WTC11 (cell line): ENCODE results near the gene GRM5. TPM values are rescaled to one million over a fixed set of nuclear protein-coding genes. Genes with fewer than 3 reads are reported as not detected.
A peak's percentile ranks its signal among the peaks of the same experiment; 100 is the strongest.
"Not testable (repeated sequence)": the region's sequence is repeated elsewhere in the genome, so short reads cannot be mapped to it uniquely, and the experiment has no call there.

Source experiments
- ATAC-seq: fragments of 200-7000 bp; cut with Tn5 transposase; 2 replicates; pipeline ENCODE4 v1.10.0; 2021; ENCODE audit warnings: mild to moderate bottlenecking, moderate library complexity
- Bru-seq: library from RNA; stranded (reverse); fragments of 400-500 nt; gene quantifications from one replicate; lab custom pipeline; 2021; lab: Mats Ljungman, UMichigan
- CTCF ChIA-PET: fragments of 300-600 bp; sonication (Branson Sonifier 250); formaldehyde crosslinking; loops from one replicate; lab custom pipeline; 2021; ENCODE audit warnings: antibody characterized with exemption; lab: Charles Lee
- POLR2A ChIA-PET: fragments of 350-600 bp; sonication (Branson Sonifier 250); formaldehyde crosslinking; loops from one replicate; lab custom pipeline; 2021; ENCODE audit warnings: antibody characterized with exemption; lab: Charles Lee
- DNase-seq: peaks from one replicate; pipeline ENCODE4 v3.0.0; 2021; ENCODE audit warnings: low spot score
- H3K27ac Mint-ChIP-seq: 2 replicates; pipeline ENCODE4 v1.8.0; 2021; ENCODE audit warnings: mixed read lengths
- H3K27me3 Mint-ChIP-seq: 2 replicates; pipeline ENCODE4 v1.8.0; 2021; ENCODE audit warnings: low read depth, mild to moderate bottlenecking, moderate library complexity, mixed read lengths
- H3K36me3 Mint-ChIP-seq: 2 replicates; pipeline ENCODE4 v1.8.0; 2021; ENCODE audit warnings: mixed read lengths
- H3K4me1 Mint-ChIP-seq: 2 replicates; pipeline ENCODE4 v1.8.0; 2022; ENCODE audit warnings: mixed read lengths
- H3K4me3 Mint-ChIP-seq: 2 replicates; pipeline ENCODE4 v1.8.0; 2021; ENCODE audit warnings: mild to moderate bottlenecking, moderate library complexity, mixed read lengths
- H3K9me3 Mint-ChIP-seq: 2 replicates; pipeline ENCODE4 v1.8.0; 2021; ENCODE audit warnings: mixed read lengths
- CREM ChIP-seq: sonication (generic); formaldehyde crosslinking; IDR thresholded peaks from 2 replicates; pipeline ENCODE4 v1.8.1; 2022; ENCODE audit warnings: mild to moderate bottlenecking, missing genetic modification reagents, moderate library complexity
- ELF4 ChIP-seq: sonication (generic); formaldehyde crosslinking; IDR thresholded peaks from 2 replicates; pipeline ENCODE4 v1.8.1; 2022; ENCODE audit warnings: low read depth, mild to moderate bottlenecking, moderate library complexity, missing genetic modification reagents
- ETV6 ChIP-seq: sonication (generic); formaldehyde crosslinking; IDR thresholded peaks from 2 replicates; pipeline ENCODE4 v1.8.1; 2022; ENCODE audit warnings: mild to moderate bottlenecking, missing genetic modification reagents
- FOXP1 ChIP-seq: sonication (generic); formaldehyde crosslinking; IDR thresholded peaks from 2 replicates; pipeline ENCODE4 v1.8.0; 2022; ENCODE audit warnings: missing genetic modification reagents, mild to moderate bottlenecking, moderate library complexity, borderline replicate concordance
- MYBL2 ChIP-seq: sonication (generic); formaldehyde crosslinking; IDR thresholded peaks from 2 replicates; pipeline ENCODE4 v1.8.1; 2023; ENCODE audit warnings: mild to moderate bottlenecking, moderate library complexity, missing genetic modification reagents
- TEAD1 ChIP-seq: sonication (generic); formaldehyde crosslinking; IDR thresholded peaks from 2 replicates; pipeline ENCODE4 v1.8.0; 2022; ENCODE audit warnings: mild to moderate bottlenecking, missing genetic modification reagents
- TP53 ChIP-seq: sonication (generic); formaldehyde crosslinking; IDR thresholded peaks from 2 replicates; pipeline ENCODE4 v1.8.1; 2023; ENCODE audit warnings: mild to moderate bottlenecking, missing genetic modification reagents
- ZNF138 ChIP-seq: sonication (generic); formaldehyde crosslinking; conservative IDR thresholded peaks from 2 replicates; pipeline ENCODE4 v1.8.1; 2022; ENCODE audit warnings: mild to moderate bottlenecking, moderate library complexity, missing genetic modification reagents
- long read RNA-seq, 3 experiments: library from RNA in 1 of 3; library from capped mRNA in 1 of 3; library from polyadenylated mRNA in 1 of 3; unstranded in 2 of 3; stranded (forward) in 1 of 3; transcript quantifications; one replicate each; pipeline ENCODE4 v2.0.0, GENCODE V29; 2021
- total RNA-seq: library from RNA; stranded (reverse); gene quantifications from 3 replicates; pipeline ENCODE4 v1.2.3, GENCODE V29; 2021
- TF ChIP-seq, protein P1 (sequence below): sonication (generic); formaldehyde crosslinking; IDR thresholded peaks from 2 replicates; pipeline ENCODE4 v1.8.0; 2022; ENCODE audit warnings: mild to moderate bottlenecking, missing genetic modification reagents
- TF ChIP-seq, protein P2 (sequence below): sonication (generic); formaldehyde crosslinking; IDR thresholded peaks from 2 replicates; pipeline ENCODE4 v1.8.1; 2022; ENCODE audit warnings: low read depth, mild to moderate bottlenecking, moderate library complexity, missing genetic modification reagents, borderline replicate concordance
- TF ChIP-seq, protein P3 (sequence below): sonication (generic); formaldehyde crosslinking; IDR thresholded peaks from 2 replicates; pipeline ENCODE4 v1.8.0; 2023; ENCODE audit warnings: mild to moderate bottlenecking, missing genetic modification reagents
- TF ChIP-seq, protein P4 (sequence below): sonication (generic); formaldehyde crosslinking; IDR thresholded peaks from 2 replicates; pipeline ENCODE4 v1.8.0; 2022; ENCODE audit warnings: mild to moderate bottlenecking, missing genetic modification reagents
- TF ChIP-seq, protein P5 (sequence below): sonication (generic); formaldehyde crosslinking; IDR thresholded peaks from 2 replicates; pipeline ENCODE4 v1.8.0; 2022; ENCODE audit warnings: mild to moderate bottlenecking, missing genetic modification reagents
- TF ChIP-seq, protein P6 (sequence below): sonication (generic); formaldehyde crosslinking; IDR thresholded peaks from 2 replicates; pipeline ENCODE4 v1.8.0; 2022; ENCODE audit warnings: mild to moderate bottlenecking, missing genetic modification reagents
- TF ChIP-seq, protein P7 (sequence below): fragments of 250-450 bp; sonication (Bioruptor Pico); IDR thresholded peaks from 2 replicates; pipeline ENCODE4 v1.8.0; 2021; ENCODE audit warnings: mild to moderate bottlenecking
- TF ChIP-seq, protein P8 (sequence below): sonication (generic); formaldehyde crosslinking; IDR thresholded peaks from 2 replicates; pipeline ENCODE4 v1.8.1; 2022; ENCODE audit warnings: missing genetic modification reagents, borderline replicate concordance
- TF ChIP-seq, protein P9 (sequence below): sonication (generic); formaldehyde crosslinking; IDR thresholded peaks from 2 replicates; pipeline ENCODE4 v1.8.1; 2022; ENCODE audit warnings: mild to moderate bottlenecking, moderate library complexity, missing genetic modification reagents
- TF ChIP-seq, protein P10 (sequence below): sonication (generic); formaldehyde crosslinking; IDR thresholded peaks from 2 replicates; pipeline ENCODE4 v1.8.0; 2023; ENCODE audit warnings: missing genetic modification reagents, mild to moderate bottlenecking, borderline replicate concordance

Gene GRM5
- total RNA-seq: 0.11 to 0.13 TPM (median 0.11 TPM) in 3 replicates
- percentile 8 among the genes with signal in this experiment for Bru-seq, nascent RNA
- long read RNA-seq, experiment 1, partial matches to known transcripts: 0 of 1 reads
- long read RNA-seq, experiment 1, other reads (novel, unspliced or antisense): 1 of 1 reads
- long read RNA-seq, experiment 2: 0 reads
- long read RNA-seq, experiment 3: 0 reads

DNA sequence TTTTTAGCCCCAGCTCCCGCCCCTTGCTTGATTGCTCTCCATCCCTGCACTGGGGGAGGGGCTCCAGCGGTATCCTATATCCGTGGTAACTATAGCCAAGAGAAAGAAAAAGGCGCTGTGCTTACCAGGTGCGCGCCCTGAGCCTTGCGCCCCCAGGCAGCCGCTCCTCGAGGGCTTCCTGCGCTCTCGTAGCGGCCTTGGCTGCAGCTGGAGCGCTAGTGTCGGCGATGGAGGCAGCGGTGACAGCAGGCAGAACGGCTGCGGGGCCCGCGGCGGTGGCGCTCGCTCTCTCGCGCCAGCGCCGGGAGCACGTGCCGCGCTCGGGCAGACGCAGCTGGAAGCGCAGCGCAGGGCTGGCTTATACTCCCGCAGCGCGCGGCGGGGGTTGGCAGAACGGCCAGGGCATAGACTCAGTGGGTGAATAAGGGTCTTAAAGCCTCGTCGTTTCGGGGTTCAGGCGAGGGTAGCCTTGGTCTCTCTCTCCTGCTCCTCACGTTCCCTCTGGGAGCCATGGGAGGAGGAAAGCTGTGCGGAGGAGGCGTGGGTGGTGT is at the start of gene GRM5:
TSS of gene GRM5 (minus strand) at position 332 of the 551 bp plus-strand sequence. CDS start 18,110 bp downstream, outside the sequence.
- H3K27ac Mint-ChIP-seq, POLR2A ChIA-PET, H3K9me3 Mint-ChIP-seq, H3K36me3 Mint-ChIP-seq, CTCF ChIA-PET: not testable (repeated sequence)
- peak; percentile 79 for ATAC-seq
- Mint-ChIP-seq H3K4me3 (peak within 1 kb of the TSS; percentile 67), H3K4me1 (peaks cover 28% of the 10 kb centered on the region), H3K27me3 (peaks cover 65% of the 10 kb centered on the region)
- DNase-seq: peak; percentile 73
- TF ChIP-seq, protein P1, sequence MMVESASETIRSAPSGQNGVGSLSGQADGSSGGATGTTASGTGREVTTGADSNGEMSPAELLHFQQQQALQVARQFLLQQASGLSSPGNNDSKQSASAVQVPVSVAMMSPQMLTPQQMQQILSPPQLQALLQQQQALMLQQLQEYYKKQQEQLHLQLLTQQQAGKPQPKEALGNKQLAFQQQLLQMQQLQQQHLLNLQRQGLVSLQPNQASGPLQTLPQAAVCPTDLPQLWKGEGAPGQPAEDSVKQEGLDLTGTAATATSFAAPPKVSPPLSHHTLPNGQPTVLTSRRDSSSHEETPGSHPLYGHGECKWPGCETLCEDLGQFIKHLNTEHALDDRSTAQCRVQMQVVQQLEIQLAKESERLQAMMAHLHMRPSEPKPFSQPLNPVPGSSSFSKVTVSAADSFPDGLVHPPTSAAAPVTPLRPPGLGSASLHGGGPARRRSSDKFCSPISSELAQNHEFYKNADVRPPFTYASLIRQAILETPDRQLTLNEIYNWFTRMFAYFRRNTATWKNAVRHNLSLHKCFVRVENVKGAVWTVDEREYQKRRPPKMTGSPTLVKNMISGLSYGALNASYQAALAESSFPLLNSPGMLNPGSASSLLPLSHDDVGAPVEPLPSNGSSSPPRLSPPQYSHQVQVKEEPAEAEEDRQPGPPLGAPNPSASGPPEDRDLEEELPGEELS: peak; percentile 67; the same call in 1 of the 2 replicates
- TF ChIP-seq CREM (CRISPR knock-in tag): peak; percentile 74; the same call in 1 of the 2 replicates
- TF ChIP-seq, protein P2, sequence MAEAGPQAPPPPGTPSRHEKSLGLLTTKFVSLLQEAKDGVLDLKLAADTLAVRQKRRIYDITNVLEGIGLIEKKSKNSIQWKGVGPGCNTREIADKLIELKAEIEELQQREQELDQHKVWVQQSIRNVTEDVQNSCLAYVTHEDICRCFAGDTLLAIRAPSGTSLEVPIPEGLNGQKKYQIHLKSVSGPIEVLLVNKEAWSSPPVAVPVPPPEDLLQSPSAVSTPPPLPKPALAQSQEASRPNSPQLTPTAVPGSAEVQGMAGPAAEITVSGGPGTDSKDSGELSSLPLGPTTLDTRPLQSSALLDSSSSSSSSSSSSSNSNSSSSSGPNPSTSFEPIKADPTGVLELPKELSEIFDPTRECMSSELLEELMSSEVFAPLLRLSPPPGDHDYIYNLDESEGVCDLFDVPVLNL: 0 out of 2 replicates have a peak, but pooled peaks have one; percentile 21
- TF ChIP-seq MYBL2 (CRISPR knock-in tag): peak; percentile 53; the same call in 1 of the 2 replicates
- TF ChIP-seq, protein P3, sequence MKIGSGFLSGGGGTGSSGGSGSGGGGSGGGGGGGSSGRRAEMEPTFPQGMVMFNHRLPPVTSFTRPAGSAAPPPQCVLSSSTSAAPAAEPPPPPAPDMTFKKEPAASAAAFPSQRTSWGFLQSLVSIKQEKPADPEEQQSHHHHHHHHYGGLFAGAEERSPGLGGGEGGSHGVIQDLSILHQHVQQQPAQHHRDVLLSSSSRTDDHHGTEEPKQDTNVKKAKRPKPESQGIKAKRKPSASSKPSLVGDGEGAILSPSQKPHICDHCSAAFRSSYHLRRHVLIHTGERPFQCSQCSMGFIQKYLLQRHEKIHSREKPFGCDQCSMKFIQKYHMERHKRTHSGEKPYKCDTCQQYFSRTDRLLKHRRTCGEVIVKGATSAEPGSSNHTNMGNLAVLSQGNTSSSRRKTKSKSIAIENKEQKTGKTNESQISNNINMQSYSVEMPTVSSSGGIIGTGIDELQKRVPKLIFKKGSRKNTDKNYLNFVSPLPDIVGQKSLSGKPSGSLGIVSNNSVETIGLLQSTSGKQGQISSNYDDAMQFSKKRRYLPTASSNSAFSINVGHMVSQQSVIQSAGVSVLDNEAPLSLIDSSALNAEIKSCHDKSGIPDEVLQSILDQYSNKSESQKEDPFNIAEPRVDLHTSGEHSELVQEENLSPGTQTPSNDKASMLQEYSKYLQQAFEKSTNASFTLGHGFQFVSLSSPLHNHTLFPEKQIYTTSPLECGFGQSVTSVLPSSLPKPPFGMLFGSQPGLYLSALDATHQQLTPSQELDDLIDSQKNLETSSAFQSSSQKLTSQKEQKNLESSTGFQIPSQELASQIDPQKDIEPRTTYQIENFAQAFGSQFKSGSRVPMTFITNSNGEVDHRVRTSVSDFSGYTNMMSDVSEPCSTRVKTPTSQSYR (CRISPR knock-in tag): peak; percentile 88
- TF ChIP-seq, protein P4, sequence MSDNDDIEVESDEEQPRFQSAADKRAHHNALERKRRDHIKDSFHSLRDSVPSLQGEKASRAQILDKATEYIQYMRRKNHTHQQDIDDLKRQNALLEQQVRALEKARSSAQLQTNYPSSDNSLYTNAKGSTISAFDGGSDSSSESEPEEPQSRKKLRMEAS: peak; percentile 97
- TF ChIP-seq ETV6 (CRISPR knock-in tag): peak; percentile 88
- TF ChIP-seq, protein P5, sequence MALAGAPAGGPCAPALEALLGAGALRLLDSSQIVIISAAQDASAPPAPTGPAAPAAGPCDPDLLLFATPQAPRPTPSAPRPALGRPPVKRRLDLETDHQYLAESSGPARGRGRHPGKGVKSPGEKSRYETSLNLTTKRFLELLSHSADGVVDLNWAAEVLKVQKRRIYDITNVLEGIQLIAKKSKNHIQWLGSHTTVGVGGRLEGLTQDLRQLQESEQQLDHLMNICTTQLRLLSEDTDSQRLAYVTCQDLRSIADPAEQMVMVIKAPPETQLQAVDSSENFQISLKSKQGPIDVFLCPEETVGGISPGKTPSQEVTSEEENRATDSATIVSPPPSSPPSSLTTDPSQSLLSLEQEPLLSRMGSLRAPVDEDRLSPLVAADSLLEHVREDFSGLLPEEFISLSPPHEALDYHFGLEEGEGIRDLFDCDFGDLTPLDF (CRISPR knock-in tag): 0 out of 2 replicates have a peak, but pooled peaks have one; percentile 72
- TF ChIP-seq, protein P6, sequence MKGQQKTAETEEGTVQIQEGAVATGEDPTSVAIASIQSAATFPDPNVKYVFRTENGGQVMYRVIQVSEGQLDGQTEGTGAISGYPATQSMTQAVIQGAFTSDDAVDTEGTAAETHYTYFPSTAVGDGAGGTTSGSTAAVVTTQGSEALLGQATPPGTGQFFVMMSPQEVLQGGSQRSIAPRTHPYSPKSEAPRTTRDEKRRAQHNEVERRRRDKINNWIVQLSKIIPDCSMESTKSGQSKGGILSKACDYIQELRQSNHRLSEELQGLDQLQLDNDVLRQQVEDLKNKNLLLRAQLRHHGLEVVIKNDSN: peak; percentile 73; the same call in 1 of the 2 replicates
- peak; percentile 95 for TF ChIP-seq FOXP1 (CRISPR knock-in tag)
- TF ChIP-seq ZNF138 (CRISPR knock-in tag): peak; percentile 95
- TF ChIP-seq, protein P7, sequence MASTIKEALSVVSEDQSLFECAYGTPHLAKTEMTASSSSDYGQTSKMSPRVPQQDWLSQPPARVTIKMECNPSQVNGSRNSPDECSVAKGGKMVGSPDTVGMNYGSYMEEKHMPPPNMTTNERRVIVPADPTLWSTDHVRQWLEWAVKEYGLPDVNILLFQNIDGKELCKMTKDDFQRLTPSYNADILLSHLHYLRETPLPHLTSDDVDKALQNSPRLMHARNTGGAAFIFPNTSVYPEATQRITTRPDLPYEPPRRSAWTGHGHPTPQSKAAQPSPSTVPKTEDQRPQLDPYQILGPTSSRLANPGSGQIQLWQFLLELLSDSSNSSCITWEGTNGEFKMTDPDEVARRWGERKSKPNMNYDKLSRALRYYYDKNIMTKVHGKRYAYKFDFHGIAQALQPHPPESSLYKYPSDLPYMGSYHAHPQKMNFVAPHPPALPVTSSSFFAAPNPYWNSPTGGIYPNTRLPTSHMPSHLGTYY (CRISPR knock-in tag): peak; percentile 12; the same call in 1 of the 2 replicates
- TF ChIP-seq TEAD1: 0 out of 2 replicates have a peak, but pooled peaks have one; percentile 49
- TF ChIP-seq, protein P8, sequence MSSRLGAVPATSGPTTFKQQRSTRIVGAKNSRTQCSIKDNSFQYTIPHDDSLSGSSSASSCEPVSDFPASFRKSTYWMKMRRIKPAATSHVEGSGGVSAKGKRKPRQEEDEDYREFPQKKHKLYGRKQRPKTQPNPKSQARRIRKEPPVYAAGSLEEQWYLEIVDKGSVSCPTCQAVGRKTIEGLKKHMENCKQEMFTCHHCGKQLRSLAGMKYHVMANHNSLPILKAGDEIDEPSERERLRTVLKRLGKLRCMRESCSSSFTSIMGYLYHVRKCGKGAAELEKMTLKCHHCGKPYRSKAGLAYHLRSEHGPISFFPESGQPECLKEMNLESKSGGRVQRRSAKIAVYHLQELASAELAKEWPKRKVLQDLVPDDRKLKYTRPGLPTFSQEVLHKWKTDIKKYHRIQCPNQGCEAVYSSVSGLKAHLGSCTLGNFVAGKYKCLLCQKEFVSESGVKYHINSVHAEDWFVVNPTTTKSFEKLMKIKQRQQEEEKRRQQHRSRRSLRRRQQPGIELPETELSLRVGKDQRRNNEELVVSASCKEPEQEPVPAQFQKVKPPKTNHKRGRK: 0 out of 2 replicates have a peak, but pooled peaks have one; percentile 45
- 0 out of 2 replicates have a peak, but pooled peaks have one; percentile 29 for TF ChIP-seq ELF4 (CRISPR knock-in tag)
- TF ChIP-seq TP53 (CRISPR knock-in tag): peak; percentile 89
- TF ChIP-seq, protein P9, sequence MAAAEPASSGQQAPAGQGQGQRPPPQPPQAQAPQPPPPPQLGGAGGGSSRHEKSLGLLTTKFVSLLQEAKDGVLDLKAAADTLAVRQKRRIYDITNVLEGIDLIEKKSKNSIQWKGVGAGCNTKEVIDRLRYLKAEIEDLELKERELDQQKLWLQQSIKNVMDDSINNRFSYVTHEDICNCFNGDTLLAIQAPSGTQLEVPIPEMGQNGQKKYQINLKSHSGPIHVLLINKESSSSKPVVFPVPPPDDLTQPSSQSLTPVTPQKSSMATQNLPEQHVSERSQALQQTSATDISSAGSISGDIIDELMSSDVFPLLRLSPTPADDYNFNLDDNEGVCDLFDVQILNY (CRISPR knock-in tag): peak; percentile 54; the same call in 1 of the 2 replicates
- TF ChIP-seq, protein P10, sequence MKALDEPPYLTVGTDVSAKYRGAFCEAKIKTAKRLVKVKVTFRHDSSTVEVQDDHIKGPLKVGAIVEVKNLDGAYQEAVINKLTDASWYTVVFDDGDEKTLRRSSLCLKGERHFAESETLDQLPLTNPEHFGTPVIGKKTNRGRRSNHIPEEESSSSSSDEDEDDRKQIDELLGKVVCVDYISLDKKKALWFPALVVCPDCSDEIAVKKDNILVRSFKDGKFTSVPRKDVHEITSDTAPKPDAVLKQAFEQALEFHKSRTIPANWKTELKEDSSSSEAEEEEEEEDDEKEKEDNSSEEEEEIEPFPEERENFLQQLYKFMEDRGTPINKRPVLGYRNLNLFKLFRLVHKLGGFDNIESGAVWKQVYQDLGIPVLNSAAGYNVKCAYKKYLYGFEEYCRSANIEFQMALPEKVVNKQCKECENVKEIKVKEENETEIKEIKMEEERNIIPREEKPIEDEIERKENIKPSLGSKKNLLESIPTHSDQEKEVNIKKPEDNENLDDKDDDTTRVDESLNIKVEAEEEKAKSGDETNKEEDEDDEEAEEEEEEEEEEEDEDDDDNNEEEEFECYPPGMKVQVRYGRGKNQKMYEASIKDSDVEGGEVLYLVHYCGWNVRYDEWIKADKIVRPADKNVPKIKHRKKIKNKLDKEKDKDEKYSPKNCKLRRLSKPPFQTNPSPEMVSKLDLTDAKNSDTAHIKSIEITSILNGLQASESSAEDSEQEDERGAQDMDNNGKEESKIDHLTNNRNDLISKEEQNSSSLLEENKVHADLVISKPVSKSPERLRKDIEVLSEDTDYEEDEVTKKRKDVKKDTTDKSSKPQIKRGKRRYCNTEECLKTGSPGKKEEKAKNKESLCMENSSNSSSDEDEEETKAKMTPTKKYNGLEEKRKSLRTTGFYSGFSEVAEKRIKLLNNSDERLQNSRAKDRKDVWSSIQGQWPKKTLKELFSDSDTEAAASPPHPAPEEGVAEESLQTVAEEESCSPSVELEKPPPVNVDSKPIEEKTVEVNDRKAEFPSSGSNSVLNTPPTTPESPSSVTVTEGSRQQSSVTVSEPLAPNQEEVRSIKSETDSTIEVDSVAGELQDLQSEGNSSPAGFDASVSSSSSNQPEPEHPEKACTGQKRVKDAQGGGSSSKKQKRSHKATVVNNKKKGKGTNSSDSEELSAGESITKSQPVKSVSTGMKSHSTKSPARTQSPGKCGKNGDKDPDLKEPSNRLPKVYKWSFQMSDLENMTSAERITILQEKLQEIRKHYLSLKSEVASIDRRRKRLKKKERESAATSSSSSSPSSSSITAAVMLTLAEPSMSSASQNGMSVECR: peak; percentile 81; the same call in 1 of the 2 replicates
